Stomach (tissue), 4 donors: ENCODE measurements around the gene CTIF.

Experiments
- CTCF ChIP-seq, 7 experiments: fragments of 450-650 bp in 4 of 7; fragments of 200-600 bp in 3 of 7; sonication (generic) in 3 of 7; IDR thresholded peaks; one replicate each; pipeline ENCODE4 v1.5.1; 2016 to 2019; ENCODE audit warnings: antibody characterized with exemption in 7 of 7, control low read depth in 2 of 7, mild to moderate bottlenecking in 1 of 7
- POLR2A ChIP-seq, 4 donors: fragments of 450-650 bp; IDR thresholded peaks; one replicate each; pipeline ENCODE4 v1.6.1; 2016; ENCODE audit warnings: antibody characterized with exemption in 4 of 4, control low read depth in 2 of 4, mild to moderate bottlenecking in 1 of 4, moderate library complexity in 1 of 4
- POLR2AphosphoS5 ChIP-seq, 3 donors: sonication (generic); formaldehyde crosslinking; IDR thresholded peaks; one replicate each; pipeline ENCODE4 v1.6.1; 2016; ENCODE audit warnings: antibody characterized with exemption in 3 of 3

GRCh38 chr18:48863432-48864065 is 324.7 kb downstream of the CTIF start:
- TF ChIP-seq CTCF (IDR thresholded peaks at IDR 0.05) (no peak), POLR2A (IDR thresholded peaks at IDR 0.05) (no peak), POLR2AphosphoS5 (IDR thresholded peaks at IDR 0.05) (no peak)
